MV-4-11 (cell line): ENCODE measurements around the gene CDO1.
A peak's percentile ranks its signal among the peaks of the same experiment; 100 is the strongest.

Experiments used
- DNase-seq: peaks from one replicate; lab custom pipeline; 2025; lab: John Stamatoyannopoulos, UW

The CDO1 gene

GRCh38 chr5:115816226-115817081 lies at the start of gene CDO1:
CDO1 (minus strand) TSS chr5:115816659; CDS start chr5:115816397, 262 bp downstream.
- no peak for DNase-seq

- no peak for DNase-seq
Observed at GRCh38 chr5:115859378-115859777, 42.9 kb upstream of the CDO1 start.

GRCh38 chr5:115858396-115858795 lies 41.9 kb upstream of the CDO1 start:
- no peak for DNase-seq

GRCh38 chr5:115857626-115858349 lies 41.3 kb upstream of the CDO1 start:
- no peak for DNase-seq

- no peak for DNase-seq
Observed at GRCh38 chr5:115857057-115857479, 40.6 kb upstream of the CDO1 start.

- DNase-seq, result peak; percentile 69
Observed at GRCh38 chr5:115855959-115856358, 39.5 kb upstream of the CDO1 start.

GRCh38 chr5:115854139-115854538 lies 37.7 kb upstream of the CDO1 start:
- no peak for DNase-seq

- DNase-seq, result no peak
Observed at GRCh38 chr5:115850744-115851416, 34.4 kb upstream of the CDO1 start.

- no peak for DNase-seq
Observed at GRCh38 chr5:115849258-115849798, 32.9 kb upstream of the CDO1 start.

- no peak for DNase-seq
Observed at GRCh38 chr5:115847290-115847689, 30.8 kb upstream of the CDO1 start.

- no peak for DNase-seq
Observed at GRCh38 chr5:115844321-115844817, 27.9 kb upstream of the CDO1 start.

GRCh38 chr5:115843444-115844130 lies 27.1 kb upstream of the CDO1 start:
- no peak for DNase-seq

- no peak for DNase-seq
Observed at GRCh38 chr5:115842952-115843351, 26.5 kb upstream of the CDO1 start.

- no peak for DNase-seq
Observed at GRCh38 chr5:115842089-115842935, 25.9 kb upstream of the CDO1 start.

GRCh38 chr5:115841382-115842088 lies 25.1 kb upstream of the CDO1 start, which contains the start of the genes AP3S1 and ATG12:
AP3S1 (plus strand) TSS chr5:115841935; CDS start chr5:115842038, 103 bp downstream.
ATG12 (minus strand) TSS chr5:115841565; CDS start chr5:115841552, 13 bp downstream.
- peak; percentile 91 for DNase-seq

GRCh38 chr5:115840873-115841272 lies 24.4 kb upstream of the CDO1 start:
- no peak for DNase-seq

- peak; percentile 70 for DNase-seq
Observed at GRCh38 chr5:115838885-115839518, 22.5 kb upstream of the CDO1 start.

- no peak for DNase-seq
Observed at GRCh38 chr5:115835481-115835880, 19.0 kb upstream of the CDO1 start.

- peak; percentile 31 for DNase-seq
Observed at GRCh38 chr5:115831163-115831768, 14.8 kb upstream of the CDO1 start.
